HepG2 (cell line): ENCODE data around the gene PLIN1. TPM values are rescaled to one million over a fixed set of nuclear protein-coding genes. Genes with fewer than 3 reads are reported as not detected.
A peak's percentile ranks its signal among the peaks of the same experiment; 100 is the strongest.

Experiments used
- ATAC-seq: fragments of 200-7000 bp; cut with Tn5 transposase; 3 replicates; pipeline ENCODE4 v1.9.1; 2020; ENCODE audit warnings: mild to moderate bottlenecking, moderate library complexity
- BruUV-seq: library from RNA; stranded (reverse); fragments of 400-500 nt; replicated peaks from 2 replicates; lab custom pipeline; 2021; lab: Mats Ljungman, UMichigan
- CTCF ChIA-PET: fragments of 300-600 bp; formaldehyde crosslinking; extraction: SDS; loops from one replicate; lab custom pipeline; 2021; ENCODE audit warnings: low total read pairs, inconsistent platforms, low intra/inter-chr PET ratio; lab: Yijun Ruan, JAX
- POLR2A ChIA-PET: fragments of 350-600 bp; sonication (Branson Sonifier 250); formaldehyde crosslinking; loops from one replicate; lab custom pipeline; 2020; ENCODE audit warnings: antibody characterized with exemption, inconsistent platforms; lab: Yijun Ruan, JAX
- DNase-seq: peaks from one replicate; pipeline ENCODE4 v3.0.0-alpha.2; 2015; ENCODE audit warnings: low spot score
- FAIRE-seq: peaks from 3 replicates; lab custom pipeline; 2011; peaks lifted over from hg19 to GRCh38; lab: Jason Lieb, UNC
- H2AFZ ChIP-seq: one replicate; pipeline ENCODE4 v1.6.1; 2011; ENCODE audit warnings: low read length, inconsistent platforms
- H3K27ac ChIP-seq: fragments of 300-600 bp; 3 replicates; pipeline ENCODE4 v1.8.0; 2011; ENCODE audit warnings: mixed run types, mild to moderate bottlenecking, mixed read lengths, low read length, inconsistent platforms; ENCODE audit not compliant: insufficient read depth; ENCODE audit errors: extremely low read length
- H3K27me3 ChIP-seq, 2 experiments: fragments of 200-600 bp in 1 of 2; 2 replicates in 1 of 2; 3 replicates in 1 of 2; pipeline versions ENCODE4 v1.6.0 to v1.8.0; 2011; ENCODE audit warnings: low read length in 2 of 2, mild to moderate bottlenecking in 2 of 2, moderate library complexity in 2 of 2, inconsistent platforms in 1 of 2; ENCODE audit not compliant: insufficient read depth in 2 of 2, control insufficient read depth in 1 of 2
- H3K36me3 ChIP-seq, 2 experiments: fragments of 200-600 bp in 1 of 2; replicated peaks in 1 of 2; 2 replicates in 1 of 2; 3 replicates in 1 of 2; pipeline versions ENCODE4 v1.5.1 to v1.8.0; 2011; ENCODE audit warnings: low read length in 2 of 2, inconsistent platforms in 1 of 2; ENCODE audit not compliant: insufficient read depth in 2 of 2, control insufficient read depth in 1 of 2
- H3K4me1 ChIP-seq: 2 replicates; pipeline ENCODE4 v1.5.1; 2012; ENCODE audit warnings: low read length, inconsistent platforms; ENCODE audit not compliant: insufficient read depth
- H3K4me2 ChIP-seq: 2 replicates; pipeline ENCODE4 v1.6.0; 2011; ENCODE audit warnings: low read depth, low read length, inconsistent platforms
- H3K4me3 ChIP-seq, 3 experiments: fragments of 200-600 bp in 1 of 3; sonication (generic), shearing (Covaris generic) in 1 of 3; replicated peaks in 1 of 3; 2 replicates each; pipeline ENCODE4 v1.5.1; 2011 to 2016; ENCODE audit warnings: low read length in 3 of 3, inconsistent platforms in 2 of 3, low read depth in 2 of 3, mild to moderate bottlenecking in 2 of 3, control low read depth in 1 of 3, mixed read lengths in 1 of 3; ENCODE audit not compliant: insufficient read depth in 1 of 3
- H3K79me2 ChIP-seq: one replicate; pipeline ENCODE4 v1.6.1; 2011; ENCODE audit warnings: low read length, inconsistent platforms; ENCODE audit not compliant: insufficient read depth
- H3K9ac ChIP-seq: 2 replicates; pipeline ENCODE4 v1.6.0; 2011; ENCODE audit warnings: mild to moderate bottlenecking, low read depth, low read length, inconsistent platforms; ENCODE audit not compliant: insufficient read depth
- H3K9me3 ChIP-seq: 2 replicates; pipeline ENCODE4 v1.5.1; 2012; ENCODE audit warnings: mild to moderate bottlenecking, low read length
- H4K20me1 ChIP-seq: 2 replicates; pipeline ENCODE4 v1.6.0; 2011; ENCODE audit warnings: inconsistent platforms, mild to moderate bottlenecking, low read length, moderate library complexity; ENCODE audit not compliant: insufficient read depth
- ATF3 ChIP-seq: sonication (generic); formaldehyde crosslinking; IDR thresholded peaks from 2 replicates; pipeline ENCODE4 v1.4.0; 2020; ENCODE audit warnings: missing genetic modification reagents
- GABPA ChIP-seq, 2 experiments: IDR thresholded peaks; 2 replicates each; pipeline ENCODE4 v1.6.1; 2011 to 2016; ENCODE audit warnings: low read depth in 2 of 2, low read length in 1 of 2, missing biosample characterization in 1 of 2, missing genetic modification characterization in 1 of 2
- HDAC1 ChIP-seq: sonication (generic); formaldehyde crosslinking; IDR thresholded peaks from 2 replicates; pipeline ENCODE4 v1.5.1; 2020; ENCODE audit warnings: mild to moderate bottlenecking, missing genetic modification reagents
- HNRNPUL1 ChIP-seq: fragments of 200-400 bp; formaldehyde crosslinking; IDR thresholded peaks from 2 replicates; pipeline ENCODE4 v1.6.1; 2017; ENCODE audit warnings: low read depth, mild to moderate bottlenecking, low read length, moderate library complexity
- KLF13 ChIP-seq: sonication (generic); formaldehyde crosslinking; IDR thresholded peaks from 2 replicates; pipeline ENCODE4 v1.4.0; 2020; ENCODE audit warnings: mild to moderate bottlenecking, missing genetic modification reagents
- MAX ChIP-seq: IDR thresholded peaks from 2 replicates; pipeline ENCODE4 v1.6.1; 2012; ENCODE audit warnings: inconsistent platforms
- MED8 ChIP-seq: sonication (generic); formaldehyde crosslinking; IDR thresholded peaks from 2 replicates; pipeline ENCODE4 v1.8.1; 2023; ENCODE audit warnings: mild to moderate bottlenecking, missing genetic modification reagents; ENCODE audit not compliant: insufficient replicate concordance
- NPAS2 ChIP-seq: sonication (generic); formaldehyde crosslinking; IDR thresholded peaks from 2 replicates; pipeline ENCODE4 v1.8.0; 2022; ENCODE audit warnings: mild to moderate bottlenecking, missing genetic modification reagents, borderline replicate concordance
- NR2F2 ChIP-seq: IDR thresholded peaks from 2 replicates; pipeline ENCODE4 v1.6.1; 2012; ENCODE audit warnings: low read depth, inconsistent platforms, borderline replicate concordance
- SALL1 ChIP-seq: sonication (generic); formaldehyde crosslinking; IDR thresholded peaks from 2 replicates; pipeline ENCODE4 v1.8.0; 2022; ENCODE audit warnings: mild to moderate bottlenecking, missing genetic modification reagents
- SETDB1 ChIP-seq: sonication (generic); formaldehyde crosslinking; IDR thresholded peaks from 2 replicates; pipeline ENCODE4 v1.5.1; 2020; ENCODE audit warnings: missing genetic modification reagents, mild to moderate bottlenecking, borderline replicate concordance
- SOX5 ChIP-seq: IDR thresholded peaks from 2 replicates; pipeline ENCODE4 v1.6.1; 2016; ENCODE audit warnings: borderline replicate concordance
- ZNF10 ChIP-seq: sonication (generic); formaldehyde crosslinking; IDR thresholded peaks from 2 replicates; pipeline ENCODE4 v1.4.0; 2020; ENCODE audit warnings: mild to moderate bottlenecking, low read depth, missing genetic modification reagents, borderline replicate concordance
- ZNF3 ChIP-seq: IDR thresholded peaks from 2 replicates; pipeline ENCODE4 v1.7.0; 2017; ENCODE audit warnings: inconsistent platforms
- ZNF317 ChIP-seq: sonication (generic); formaldehyde crosslinking; IDR thresholded peaks from 2 replicates; pipeline ENCODE4 v1.5.0; 2020; ENCODE audit warnings: mild to moderate bottlenecking, missing genetic modification reagents
- ZNF33B ChIP-seq: sonication (generic); formaldehyde crosslinking; IDR thresholded peaks from 2 replicates; pipeline ENCODE4 v1.5.1; 2020; ENCODE audit warnings: mild to moderate bottlenecking, missing genetic modification reagents
- ZNF367 ChIP-seq: sonication (generic); formaldehyde crosslinking; IDR thresholded peaks from 2 replicates; pipeline ENCODE4 v1.4.0; 2020; ENCODE audit warnings: missing genetic modification reagents, borderline replicate concordance
- ZNF558 ChIP-seq: sonication (generic); formaldehyde crosslinking; IDR thresholded peaks from 2 replicates; pipeline ENCODE4 v1.9.0; 2022; ENCODE audit warnings: mild to moderate bottlenecking, missing genetic modification reagents, borderline replicate concordance
- ZNF609 ChIP-seq: sonication (generic); formaldehyde crosslinking; IDR thresholded peaks from 2 replicates; pipeline ENCODE4 v1.4.0; 2020; ENCODE audit warnings: mild to moderate bottlenecking, missing genetic modification reagents, borderline replicate concordance
- ZNF720 ChIP-seq: sonication (generic); formaldehyde crosslinking; IDR thresholded peaks from 2 replicates; pipeline ENCODE4 v1.4.0; 2020; ENCODE audit warnings: missing genetic modification reagents
- WGBS: methylation state at CpG from one replicate; pipeline ENCODE4 v1.1.6; 2017; ENCODE audit warnings: low lambda C conversion rate; 5-methylcytosine and 5-hydroxymethylcytosine counted together
- in situ Hi-C: cut with HindIII; loops from 2 replicates; pipeline ENCODE4 v1.10.0; 2017; ENCODE audit warnings: low pct_unique_long_range_greater_than_20kb; ENCODE audit not compliant: extremely low pct_ligation_motif_present
- intact Hi-C: fragments of 100-400 bp; cut with micrococcal nuclease; formaldehyde crosslinking; loops from one replicate; pipeline ENCODE4 v1.10.0; 2022; ENCODE audit not compliant: unreplicated experiment
- polyA plus RNA-seq, 8 experiments: library from polyadenylated mRNA; depleted of rRNA in 3 of 8; stranded (reverse) in 7 of 8; unstranded in 1 of 8; fragments of >200 nt; fragmentation: Illumina TruSeq in 4 of 8; extraction: Trizol in 4 of 8; gene quantifications; 2 replicates each; pipeline versions ENCODE4 v1.2.1 to v1.2.3, GENCODE V29; 2011 to 2016; ENCODE audit warnings: low read depth in 4 of 8, missing spikeins in 1 of 8, mixed read lengths in 1 of 8; ENCODE audit not compliant: insufficient read depth in 1 of 8
- total RNA-seq, 5 experiments: library from RNA; depleted of rRNA; stranded (reverse); fragments of >200 nt; fragmentation: Illumina TruSeq; extraction: Trizol; gene quantifications; 2 replicates each; pipeline ENCODE4 v1.2.3, GENCODE V29; 2016; ENCODE audit warnings: low read depth in 1 of 5

The PLIN1 gene
- total and polyA plus RNA-seq, 2 of the 13 experiments (the other 11 are each of a cell fraction or from before 2014, with no cell fraction given): 0.74 to 1.2 TPM

- 55% methylated on average over 13 of the region's 13 CpGs for WGBS
- no peak overlapping the region for H3K27ac ChIP-seq
- no peaks in the 10 kb centered on the region for H3K36me3 ChIP-seq
- no peaks in the 10 kb centered on the region for H3K9me3 ChIP-seq
- CTCF ChIA-PET: no interaction called here
- H3K79me2 ChIP-seq: no peaks in the 10 kb centered on the region
- DNase-seq (no peak), FAIRE-seq (no peak), ATAC-seq (no peak)
- POLR2A ChIA-PET: interaction anchor here (1.1 kb wide), 2 partner anchors 10 kb away, joined by 3 read pairs; no protein-coding TSS in a partner anchor
- BruUV-seq: no TSS peak
- peak overlapping the region; percentile 67 for H3K4me2 ChIP-seq
- TF ChIP-seq ZNF33B (no peak), ZNF367 (CRISPR knock-in tag) (no peak), NR2F2 (no peak), ZNF558 (CRISPR knock-in tag) (no peak), HDAC1 (CRISPR knock-in tag) (no peak), MED8 (CRISPR knock-in tag) (no peak), ZNF720 (CRISPR knock-in tag) (no peak), NPAS2 (CRISPR knock-in tag) (no peak), ZNF317 (CRISPR knock-in tag) (no peak), GABPA (IDR thresholded peaks at IDR 0.05; ENCODE audit: low read depth, low read length) (no peak), GABPA (CRISPR knock-in tag; IDR thresholded peaks at IDR 0.05; ENCODE audit: low read depth) (no peak), MAX (no peak), KLF13 (CRISPR knock-in tag) (no peak), ATF3 (CRISPR knock-in tag) (no peak), HNRNPUL1 (no peak), SOX5 (CRISPR knock-in tag) (no peak), ZNF609 (CRISPR knock-in tag) (no peak), SETDB1 (CRISPR knock-in tag) (no peak), SALL1 (CRISPR knock-in tag) (no peak), ZNF10 (CRISPR knock-in tag) (no peak), ZNF3 (no peak)
- H3K4me1 ChIP-seq: peaks cover 28% of the 10 kb centered on the region
- no peak overlapping the region for H3K9ac ChIP-seq
- no peak overlapping the region for H2AFZ ChIP-seq
- H3K27me3 ChIP-seq: peaks cover 0 to 1% of the 10 kb centered on the region in 2 experiments; a peak in 1 of 5 replicates
- H4K20me1 ChIP-seq: no peaks in the 10 kb centered on the region
- intact Hi-C loops: no loop called here
- in situ Hi-C loops: no loop called here
- peak overlapping the region; percentile 34 to 65 (median 44); a peak in 4 of 6 replicates for H3K4me3 ChIP-seq
Measured at GRCh38 chr15:89664441-89665350, 14.5 kb downstream of the PLIN1 start.
